CD4-positive, CD25-positive, alpha-beta regulatory T cell (primary cell): ENCODE data around the gene NBPF4. TPM values are rescaled to one million over a fixed set of nuclear protein-coding genes. Genes with fewer than 3 reads are reported as not detected.
"Not testable (repeated sequence)": the region's sequence is repeated elsewhere in the genome, so short reads cannot be mapped to it uniquely, and the experiment has no call there.

ENCODE experiments used
- ATAC-seq, 2 donors: fragments of 150-1000 bp; cut with Tn5 transposase; one replicate each; pipeline ENCODE4 v1.10.0; 2021; ENCODE audit warnings: low read depth in 2 of 2, moderate number of reproducible peaks in 2 of 2, moderate library complexity in 1 of 2
- DNase-seq, 3 donors: peaks; one replicate each; pipeline versions ENCODE4 v3.0.0 to v3.0.0-alpha.2; 2012 to 2022; ENCODE audit warnings: mixed read lengths in 1 of 3
- H3K27ac ChIP-seq: one replicate; pipeline ENCODE4 v1.7.0; 2013; ENCODE audit warnings: mild to moderate bottlenecking, low read length; ENCODE audit not compliant: insufficient read depth, poor library complexity, severe bottlenecking
- H3K27me3 ChIP-seq: one replicate; pipeline ENCODE4 v1.7.0; 2013; ENCODE audit warnings: low read length; ENCODE audit not compliant: control insufficient read depth, insufficient read depth
- H3K36me3 ChIP-seq: one replicate; pipeline ENCODE4 v1.7.0; 2013; ENCODE audit warnings: mild to moderate bottlenecking, low read length, moderate library complexity; ENCODE audit not compliant: control insufficient read depth, insufficient read depth
- H3K4me1 ChIP-seq: 2 replicates; pipeline ENCODE4 v1.7.0; 2013; ENCODE audit warnings: mild to moderate bottlenecking, low read length; ENCODE audit not compliant: insufficient read depth, control insufficient read depth, poor library complexity, severe bottlenecking
- H3K4me3 ChIP-seq: one replicate; pipeline ENCODE4 v1.7.0; 2013; ENCODE audit warnings: low read depth, mild to moderate bottlenecking, low read length, moderate library complexity
- H3K9me3 ChIP-seq, 2 experiments: 1 replicate in 1 of 2; 2 replicates in 1 of 2; pipeline ENCODE4 v1.7.0; 2013; ENCODE audit warnings: low read length in 2 of 2, mild to moderate bottlenecking in 1 of 2, moderate library complexity in 1 of 2; ENCODE audit not compliant: control insufficient read depth in 2 of 2
- H3K27ac Mint-ChIP-seq, 3 donors: one replicate each; pipeline ENCODE4 v1.8.0; 2020 to 2022; ENCODE audit warnings: mild to moderate bottlenecking in 3 of 3, mixed read lengths in 3 of 3, moderate library complexity in 2 of 3
- H3K27me3 Mint-ChIP-seq: one replicate; pipeline ENCODE4 v1.8.0; 2022; ENCODE audit warnings: mild to moderate bottlenecking, mixed read lengths
- H3K36me3 Mint-ChIP-seq: one replicate; pipeline ENCODE4 v1.8.0; 2020; ENCODE audit warnings: mixed read lengths
- H3K4me1 Mint-ChIP-seq, 4 donors: one replicate each; pipeline ENCODE4 v1.8.0; 2020 to 2022; ENCODE audit warnings: mixed read lengths in 4 of 4, mild to moderate bottlenecking in 1 of 4
- H3K4me3 Mint-ChIP-seq, 4 donors: one replicate each; pipeline ENCODE4 v1.8.0; 2020 to 2022; ENCODE audit warnings: mild to moderate bottlenecking in 4 of 4, mixed read lengths in 4 of 4, moderate library complexity in 3 of 4
- H3K9me3 Mint-ChIP-seq, 7 donors: one replicate each; pipeline ENCODE4 v1.8.0; 2020 to 2022; ENCODE audit warnings: mixed read lengths in 7 of 7, mild to moderate bottlenecking in 3 of 7, moderate library complexity in 2 of 7
- polyA plus RNA-seq, 4 donors: library from polyadenylated mRNA; unstranded; fragments of 300-500 nt; fragmentation: Illumina TruSeq; gene quantifications; one replicate each; pipeline ENCODE4 v1.2.3, GENCODE V29; 2021
- total RNA-seq: library from RNA; stranded (reverse); gene quantifications from one replicate; pipeline ENCODE4 v1.2.3, GENCODE V29; 2022

The NBPF4 gene
- total RNA-seq (not detected), polyA plus RNA-seq (not detected)

- H3K4me3 Mint-ChIP-seq, H3K4me1 ChIP-seq, H3K36me3 Mint-ChIP-seq, H3K27ac ChIP-seq, H3K9me3 Mint-ChIP-seq, H3K4me3 ChIP-seq, H3K36me3 ChIP-seq, DNase-seq, ATAC-seq, H3K27ac Mint-ChIP-seq, H3K4me1 Mint-ChIP-seq, H3K27me3 ChIP-seq, H3K9me3 ChIP-seq, H3K27me3 Mint-ChIP-seq: not testable (repeated sequence)
Observed at GRCh38 chr1:108243976-108244375, at the start of gene NBPF4. NBPF4 (minus strand) TSS chr1:108244076; CDS start chr1:108243761, 315 bp downstream.

GRCh38 chr1:108282528-108283257, 38.8 kb upstream of the NBPF4 start:
- H3K9me3 ChIP-seq, H3K4me1 Mint-ChIP-seq, H3K9me3 Mint-ChIP-seq, H3K27ac ChIP-seq, H3K27me3 Mint-ChIP-seq, H3K36me3 ChIP-seq, H3K27me3 ChIP-seq, H3K27ac Mint-ChIP-seq, ATAC-seq, H3K36me3 Mint-ChIP-seq, H3K4me3 ChIP-seq, DNase-seq, H3K4me3 Mint-ChIP-seq, H3K4me1 ChIP-seq: not testable (repeated sequence)

- not testable (repeated sequence) for H3K36me3 ChIP-seq, H3K4me3 ChIP-seq, H3K27me3 Mint-ChIP-seq, DNase-seq, H3K9me3 ChIP-seq, H3K27ac ChIP-seq, H3K4me1 ChIP-seq, H3K4me3 Mint-ChIP-seq, H3K4me1 Mint-ChIP-seq, H3K27ac Mint-ChIP-seq, H3K36me3 Mint-ChIP-seq, H3K27me3 ChIP-seq, H3K9me3 Mint-ChIP-seq
- peak; percentile 73 to 83 for ATAC-seq
Observed at GRCh38 chr1:108272485-108273327, 28.8 kb upstream of the NBPF4 start.

- not testable (repeated sequence) for H3K27ac Mint-ChIP-seq, H3K4me3 ChIP-seq, H3K9me3 ChIP-seq, H3K27me3 Mint-ChIP-seq, H3K4me3 Mint-ChIP-seq, H3K9me3 Mint-ChIP-seq, H3K36me3 Mint-ChIP-seq, H3K4me1 ChIP-seq, H3K27me3 ChIP-seq, DNase-seq, H3K36me3 ChIP-seq, ATAC-seq, H3K27ac ChIP-seq, H3K4me1 Mint-ChIP-seq
Observed at GRCh38 chr1:108267097-108267496, 23.2 kb upstream of the NBPF4 start.

- not testable (repeated sequence) for H3K4me1 ChIP-seq, H3K27ac Mint-ChIP-seq, H3K27ac ChIP-seq, ATAC-seq, H3K27me3 ChIP-seq, H3K4me3 ChIP-seq, H3K9me3 Mint-ChIP-seq, H3K4me1 Mint-ChIP-seq, H3K36me3 Mint-ChIP-seq, H3K27me3 Mint-ChIP-seq, H3K36me3 ChIP-seq, H3K4me3 Mint-ChIP-seq, DNase-seq, H3K9me3 ChIP-seq
Observed at GRCh38 chr1:108261967-108262366, 18.1 kb upstream of the NBPF4 start.

GRCh38 chr1:108261519-108261918, 17.6 kb upstream of the NBPF4 start:
- H3K27ac ChIP-seq, H3K36me3 ChIP-seq, H3K4me3 ChIP-seq, ATAC-seq, H3K4me3 Mint-ChIP-seq, H3K9me3 Mint-ChIP-seq, H3K27ac Mint-ChIP-seq, DNase-seq, H3K9me3 ChIP-seq, H3K4me1 Mint-ChIP-seq, H3K27me3 ChIP-seq, H3K4me1 ChIP-seq, H3K36me3 Mint-ChIP-seq, H3K27me3 Mint-ChIP-seq: not testable (repeated sequence)

- H3K9me3 ChIP-seq, H3K27me3 ChIP-seq, H3K27ac ChIP-seq, H3K36me3 Mint-ChIP-seq, H3K36me3 ChIP-seq, H3K4me1 ChIP-seq, H3K27me3 Mint-ChIP-seq, H3K27ac Mint-ChIP-seq, H3K4me3 ChIP-seq, DNase-seq, H3K9me3 Mint-ChIP-seq, ATAC-seq, H3K4me3 Mint-ChIP-seq, H3K4me1 Mint-ChIP-seq: not testable (repeated sequence)
Observed at GRCh38 chr1:108260578-108261259, 16.8 kb upstream of the NBPF4 start.
